Lower lobe of right lung (tissue), 2 donors: ENCODE data around the gene PNPLA2. TPM values are rescaled to one million over a fixed set of nuclear protein-coding genes. Genes with fewer than 3 reads are reported as not detected.

ENCODE experiments used
- ATAC-seq, 2 donors: fragments of 200-7000 bp; cut with Tn5 transposase; one replicate each; pipeline ENCODE4 v1.9.1; 2020 to 2022; ENCODE audit warnings: mild to moderate bottlenecking in 2 of 2, moderate library complexity in 2 of 2
- DNase-seq: peaks from one replicate; pipeline ENCODE4 v3.0.0-alpha.2; 2020
- H3K27ac ChIP-seq: fragments of 200-600 bp; one replicate; pipeline ENCODE4 v1.8.0; 2022
- H3K27me3 ChIP-seq: fragments of 200-600 bp; one replicate; pipeline ENCODE4 v1.8.0; 2022; ENCODE audit warnings: low read depth
- H3K36me3 ChIP-seq: fragments of 200-600 bp; one replicate; pipeline ENCODE4 v1.8.0; 2022; ENCODE audit warnings: mild to moderate bottlenecking
- H3K4me1 ChIP-seq: fragments of 200-600 bp; one replicate; pipeline ENCODE4 v1.8.0; 2022
- H3K4me3 ChIP-seq: fragments of 200-600 bp; one replicate; pipeline ENCODE4 v1.8.0; 2022; ENCODE audit warnings: mild to moderate bottlenecking
- H3K9me3 ChIP-seq: fragments of 200-600 bp; one replicate; pipeline ENCODE4 v1.8.0; 2022
- CTCF ChIP-seq: fragments of 200-600 bp; IDR thresholded peaks from one replicate; pipeline ENCODE4 v1.8.0; 2022; ENCODE audit warnings: antibody characterized with exemption, mild to moderate bottlenecking
- intact Hi-C: fragments of 100-400 bp; cut with DNase I; formaldehyde crosslinking; loops from one replicate; pipeline ENCODE4 v1.11.0; 2022
- total RNA-seq: library from RNA; stranded (reverse); fragmentation: NEBNext Ultra II Directional; extraction: Animal tissue kit (Norgen Biotek cat#: 25700); gene quantifications from one replicate; pipeline ENCODE4 v1.2.1, GENCODE V29; 2021
- donor health status: DM: no; HTN: yes; CAD: no; lungs with severe emphysema.

PNPLA2 gene
- total RNA-seq, 1 donor from 2014 or later, result 137 TPM

- no peaks in the 10 kb centered on the region for H3K9me3 ChIP-seq
- DNase-seq (no peak), ATAC-seq (no peak)
- no peaks in the 10 kb centered on the region for H3K27me3 ChIP-seq
- no peak overlapping the region for H3K4me3 ChIP-seq
- no peaks in the 10 kb centered on the region for H3K4me1 ChIP-seq
- peaks cover 38% of the 10 kb centered on the region for H3K36me3 ChIP-seq
- no peak for TF ChIP-seq CTCF
- no peak overlapping the region for H3K27ac ChIP-seq
- intact Hi-C loops, result no loop called here
Measured at GRCh38 chr11:869399-870126, 50.8 kb downstream of the PNPLA2 start.

GRCh38 chr11:870127-870413 is 51.4 kb downstream of the PNPLA2 start:
- H3K36me3 ChIP-seq, result peaks cover 33% of the 10 kb centered on the region
- ATAC-seq, result no peak

GRCh38 chr11:870418-870817 is 51.7 kb downstream of the PNPLA2 start:
- no peak for TF ChIP-seq CTCF

More at GRCh38 chr11:870127-870413, 51.4 kb downstream of the PNPLA2 start:
- Histone ChIP-seq H3K27me3 (no peaks in the 10 kb centered on the region), H3K4me3 (no peak overlapping the region), H3K27ac (no peak overlapping the region), H3K4me1 (no peaks in the 10 kb centered on the region), H3K9me3 (no peaks in the 10 kb centered on the region)
- TF ChIP-seq CTCF, result no peak
- intact Hi-C loops, result no loop called here
- DNase-seq, result no peak

GRCh38 chr11:871472-871871 is 52.8 kb downstream of the PNPLA2 start:
- Histone ChIP-seq H3K27me3 (no peaks in the 10 kb centered on the region), H3K9me3 (no peaks in the 10 kb centered on the region), H3K4me3 (no peak overlapping the region), H3K4me1 (no peaks in the 10 kb centered on the region), H3K27ac (no peak overlapping the region), H3K36me3 (peaks cover 19% of the 10 kb centered on the region)
- ATAC-seq (no peak), DNase-seq (no peak)
- TF ChIP-seq CTCF, result no peak
- intact Hi-C loops, result no loop called here

More at GRCh38 chr11:870418-870817, 51.7 kb downstream of the PNPLA2 start:
- no peak overlapping the region for H3K4me3 ChIP-seq
- intact Hi-C loops, result no loop called here
- ATAC-seq, result no peak
- peaks cover 29% of the 10 kb centered on the region for H3K36me3 ChIP-seq
- H3K4me1 ChIP-seq, result no peaks in the 10 kb centered on the region
- no peaks in the 10 kb centered on the region for H3K9me3 ChIP-seq
- no peak overlapping the region for H3K27ac ChIP-seq
- no peak for DNase-seq
- no peaks in the 10 kb centered on the region for H3K27me3 ChIP-seq

- DNase-seq (no peak), ATAC-seq (no peak)
- Histone ChIP-seq H3K4me1 (no peaks in the 10 kb centered on the region), H3K36me3 (peaks cover 11% of the 10 kb centered on the region), H3K4me3 (no peak overlapping the region), H3K27me3 (no peaks in the 10 kb centered on the region), H3K9me3 (no peaks in the 10 kb centered on the region), H3K27ac (no peak overlapping the region)
- intact Hi-C loops, result no loop called here
- TF ChIP-seq CTCF, result no peak
Measured at GRCh38 chr11:872799-873198, 54.1 kb downstream of the PNPLA2 start.
